Neuronal stem cell (in vitro differentiated cells): ENCODE data around the gene LIMS1.
A peak's percentile ranks its signal among the peaks of the same experiment; 100 is the strongest.
"Not testable (repeated sequence)": the region's sequence is repeated elsewhere in the genome, so short reads cannot be mapped to it uniquely, and the experiment has no call there.

Experiments used
- DNase-seq: peaks from one replicate; pipeline ENCODE4 v3.0.0-alpha.2; 2013; ENCODE audit warnings: low spot score
- H2AFZ ChIP-seq: one replicate; pipeline ENCODE4 v1.6.1; 2013; ENCODE audit warnings: mild to moderate bottlenecking, low read length, inconsistent platforms
- H2AK5ac ChIP-seq: 2 replicates; pipeline ENCODE4 v1.6.1; 2013; ENCODE audit warnings: low read depth, mild to moderate bottlenecking, inconsistent platforms, low read length, moderate library complexity, mixed read lengths
- H2BK120ac ChIP-seq: 2 replicates; pipeline ENCODE4 v1.6.1; 2013; ENCODE audit warnings: low read depth, mild to moderate bottlenecking, inconsistent platforms, low read length, moderate library complexity, mixed read lengths
- H2BK12ac ChIP-seq: one replicate; pipeline ENCODE4 v1.6.1; 2013; ENCODE audit warnings: low read length, inconsistent platforms
- H2BK15ac ChIP-seq: 2 replicates; pipeline ENCODE4 v1.6.1; 2013; ENCODE audit warnings: mild to moderate bottlenecking, low read length, inconsistent platforms, mixed read lengths
- H2BK5ac ChIP-seq: one replicate; pipeline ENCODE4 v1.6.1; 2013; ENCODE audit warnings: inconsistent platforms, mild to moderate bottlenecking, low read length, moderate library complexity
- H3K14ac ChIP-seq: one replicate; pipeline ENCODE4 v1.6.1; 2013; ENCODE audit warnings: low read length, inconsistent platforms
- H3K18ac ChIP-seq: 2 replicates; pipeline ENCODE4 v1.6.1; 2013; ENCODE audit warnings: low read length, inconsistent platforms
- H3K23ac ChIP-seq: 2 replicates; pipeline ENCODE4 v1.6.1; 2013; ENCODE audit warnings: low read depth, mild to moderate bottlenecking, mixed read lengths, low read length, inconsistent platforms; ENCODE audit not compliant: poor library complexity
- H3K27ac ChIP-seq: replicated peaks from 3 replicates; pipeline ENCODE4 v1.5.1; 2013; ENCODE audit warnings: low read length, inconsistent platforms
- H3K27me3 ChIP-seq, 3 experiments: 2 replicates each; pipeline ENCODE4 v1.6.1; 2013; ENCODE audit warnings: low read length in 3 of 3, mild to moderate bottlenecking in 2 of 3, inconsistent platforms in 1 of 3, low read depth in 1 of 3, mixed read lengths in 1 of 3, moderate library complexity in 1 of 3; ENCODE audit not compliant: control insufficient read depth in 3 of 3, insufficient read depth in 3 of 3
- H3K36me3 ChIP-seq, 2 donors: replicated peaks in 1 of 2; 2 replicates each; pipeline ENCODE4 v1.6.1; 2013; ENCODE audit warnings: low read length in 2 of 2; ENCODE audit not compliant: control insufficient read depth in 2 of 2, insufficient read depth in 2 of 2
- H3K4ac ChIP-seq: 2 replicates; pipeline ENCODE4 v1.6.1; 2013; ENCODE audit warnings: inconsistent platforms, mild to moderate bottlenecking, low read length, moderate library complexity
- H3K4me1 ChIP-seq, 2 donors: 1 replicate in 1 of 2; 2 replicates in 1 of 2; pipeline ENCODE4 v1.6.1; 2013; ENCODE audit warnings: low read length in 2 of 2, low read depth in 1 of 2; ENCODE audit not compliant: control insufficient read depth in 2 of 2, insufficient read depth in 1 of 2
- H3K4me2 ChIP-seq: one replicate; pipeline ENCODE4 v1.6.1; 2013; ENCODE audit warnings: mild to moderate bottlenecking, low read length, inconsistent platforms; ENCODE audit not compliant: insufficient read depth, poor library complexity, severe bottlenecking
- H3K4me3 ChIP-seq, 2 donors: 2 replicates each; pipeline ENCODE4 v1.5.1; 2013; ENCODE audit warnings: low read length in 2 of 2, mild to moderate bottlenecking in 2 of 2, inconsistent platforms in 1 of 2, moderate library complexity in 1 of 2
- H3K79me1 ChIP-seq: one replicate; pipeline ENCODE4 v1.6.1; 2013; ENCODE audit warnings: low read depth, mild to moderate bottlenecking, inconsistent platforms, low read length, moderate library complexity
- H3K9ac ChIP-seq: one replicate; pipeline ENCODE4 v1.6.1; 2013; ENCODE audit warnings: mild to moderate bottlenecking, low read depth, low read length, inconsistent platforms; ENCODE audit not compliant: poor library complexity
- H3K9me3 ChIP-seq, 2 donors: replicated peaks in 1 of 2; 2 replicates each; pipeline versions ENCODE3 to v1.6.1; 2013; ENCODE audit warnings: low read length in 2 of 2, mild to moderate bottlenecking in 2 of 2, inconsistent platforms in 1 of 2, low read depth in 1 of 2, mixed read lengths in 1 of 2, moderate library complexity in 1 of 2; ENCODE audit not compliant: control insufficient read depth in 2 of 2, insufficient read depth in 1 of 2
- H4K8ac ChIP-seq: one replicate; pipeline ENCODE4 v1.6.1; 2013; ENCODE audit warnings: low read depth, mild to moderate bottlenecking, inconsistent platforms, low read length, moderate library complexity
- H4K91ac ChIP-seq: one replicate; pipeline ENCODE4 v1.6.1; 2013; ENCODE audit warnings: low read length, low read depth, mild to moderate bottlenecking, inconsistent platforms; ENCODE audit not compliant: poor library complexity
- WGBS, 2 donors: extraction: QIAGEN DNeasy Blood & Tissue Kit; methylation state at CpG; one replicate each; pipeline ENCODE4 v1.1.7; 2013; ENCODE audit warnings: missing lambda C conversion rate in 2 of 2, mixed read lengths in 1 of 2; ENCODE audit not compliant: insufficient read length in 2 of 2, insufficient replicate concordance in 1 of 2; ENCODE audit errors: extremely low coverage in 2 of 2; 5-methylcytosine and 5-hydroxymethylcytosine counted together

Gene LIMS1

DNA sequence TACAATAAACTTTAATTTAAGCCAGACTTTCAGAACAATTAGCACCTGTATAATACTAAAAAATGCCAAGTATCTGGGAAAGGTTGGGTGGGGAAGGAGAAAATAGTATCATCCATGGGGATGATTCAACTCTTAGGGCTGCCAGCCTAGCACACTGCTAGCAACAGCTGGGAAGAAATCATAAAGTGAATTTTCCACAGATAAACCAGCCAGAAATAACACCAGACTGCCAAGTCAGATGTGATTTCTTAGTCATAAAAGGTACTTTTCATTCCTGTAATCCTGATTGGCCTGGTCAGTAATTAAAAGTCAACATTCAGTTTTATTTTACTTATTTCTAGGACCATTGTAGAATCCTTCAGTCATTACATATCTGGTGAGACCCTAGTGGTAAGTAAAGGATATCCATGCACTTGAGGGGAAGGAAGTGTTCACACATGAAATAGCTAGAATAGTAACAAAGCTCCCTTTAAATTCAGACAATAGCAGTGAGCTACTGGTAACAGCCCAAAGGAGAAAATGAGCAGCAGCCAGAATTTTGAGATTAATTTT is 59.4 kb downstream of the LIMS1 start:
- H2BK120ac ChIP-seq = no peak overlapping the region
- H2BK5ac ChIP-seq = no peak overlapping the region
- no peak overlapping the region for H4K8ac ChIP-seq
- H2BK12ac ChIP-seq = no peak overlapping the region
- no peak overlapping the region for H3K23ac ChIP-seq
- no peak overlapping the region for H3K9ac ChIP-seq
- no peak overlapping the region for H4K91ac ChIP-seq
- H2AK5ac ChIP-seq = no peak overlapping the region
- H3K4me2 ChIP-seq = no peak overlapping the region
- peak overlapping the region; percentile 86 for H3K27ac ChIP-seq
- H3K14ac ChIP-seq = no peak overlapping the region
- H3K18ac ChIP-seq = no peak overlapping the region
- H3K27me3 ChIP-seq = no peaks in the 10 kb centered on the region
- no peaks in the 10 kb centered on the region for H3K36me3 ChIP-seq
- H3K79me1 ChIP-seq = no peaks in the 10 kb centered on the region
- H2BK15ac ChIP-seq = no peak overlapping the region
- no peak for DNase-seq
- no peak overlapping the region for H3K4me3 ChIP-seq
- peak overlapping the region; percentile 39 for H2AFZ ChIP-seq
- H3K4me1 ChIP-seq = peaks cover 15 to 17% of the 10 kb centered on the region in 2 donors
- H3K4ac ChIP-seq = no peak overlapping the region
- no peaks in the 10 kb centered on the region for H3K9me3 ChIP-seq

DNA sequence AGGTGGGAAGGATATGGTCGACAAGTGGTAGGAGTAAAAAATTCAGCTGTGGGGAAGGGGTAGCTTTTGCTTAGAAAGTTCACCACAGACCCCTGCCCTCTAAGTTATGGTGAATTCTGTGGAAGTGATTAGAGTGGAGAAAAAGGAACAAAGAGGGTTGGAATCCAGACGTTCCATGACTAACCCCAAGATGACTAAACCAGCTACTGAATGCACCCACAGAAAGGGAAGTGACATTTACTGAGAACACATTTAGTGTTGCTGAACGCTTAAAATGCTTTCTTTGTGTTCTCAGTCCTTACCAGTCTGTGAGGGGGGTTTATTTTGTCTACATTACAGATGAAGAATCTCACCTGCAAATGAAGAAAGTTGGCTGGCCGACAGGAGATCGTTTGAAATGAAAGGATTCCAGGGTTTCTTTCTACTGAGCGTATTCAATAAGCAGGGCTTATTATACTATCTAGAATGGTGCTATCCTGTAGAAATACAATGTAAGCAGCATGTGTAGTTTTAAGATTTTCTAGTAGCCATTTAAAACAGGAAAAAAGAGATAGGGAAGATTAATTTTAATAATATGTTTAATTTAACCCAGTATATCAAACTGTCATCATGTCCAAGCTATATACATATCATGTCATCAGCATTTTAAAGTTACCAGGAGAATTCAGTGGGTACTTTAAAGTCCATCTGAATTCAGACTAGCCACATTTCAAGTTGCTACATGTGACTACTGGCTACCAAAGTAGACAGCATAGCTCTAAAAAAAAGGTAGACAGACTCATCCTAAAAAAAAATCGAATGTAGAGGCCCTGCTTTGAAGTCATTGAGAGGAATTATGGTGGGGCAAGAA is 60.1 kb downstream of the LIMS1 start:
- Histone ChIP-seq H3K9me3 (no peaks in the 10 kb centered on the region), H2BK15ac (no peak overlapping the region), H3K23ac (no peak overlapping the region), H3K9ac (no peak overlapping the region), H2BK120ac (no peak overlapping the region), H3K4me3 (no peak overlapping the region), H3K18ac (no peak overlapping the region), H2BK5ac (no peak overlapping the region), H2AFZ (peak overlapping the region; percentile 39), H3K4ac (no peak overlapping the region), H3K79me1 (no peaks in the 10 kb centered on the region), H3K4me2 (no peak overlapping the region), H4K8ac (no peak overlapping the region), H4K91ac (no peak overlapping the region), H3K27me3 (no peaks in the 10 kb centered on the region), H3K36me3 (no peaks in the 10 kb centered on the region), H2BK12ac (no peak overlapping the region), H3K4me1 (peaks cover 15 to 17% of the 10 kb centered on the region in 2 donors), H2AK5ac (no peak overlapping the region), H3K27ac (peak overlapping the region; percentile 86), H3K14ac (no peak overlapping the region)
- WGBS, 2 donors = no CpG with 5 or more reads among the region's 7 CpGs
- DNase-seq = peak; percentile 44

DNA sequence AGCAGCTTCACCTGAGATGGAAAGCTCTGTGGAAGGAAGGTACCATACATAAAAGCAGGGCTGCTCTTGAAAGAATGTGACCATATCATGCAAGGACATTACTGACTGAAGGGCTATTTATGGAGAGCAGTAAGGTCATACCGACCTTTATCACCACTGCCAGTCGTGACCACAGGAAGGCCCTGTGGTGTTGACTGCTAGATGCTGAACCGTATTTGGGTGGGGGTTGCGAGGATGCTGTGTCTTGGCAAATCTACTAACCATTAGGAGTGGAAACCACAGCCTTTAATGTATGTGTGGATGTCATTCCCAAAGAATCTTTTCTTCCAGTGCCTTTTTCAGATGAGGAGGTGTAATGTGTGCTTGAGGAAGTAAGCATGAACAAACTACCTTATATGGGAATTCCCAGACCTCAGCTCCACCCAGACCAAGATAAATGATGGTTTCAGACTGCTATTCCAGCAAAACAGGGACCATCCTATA is 60.8 kb downstream of the LIMS1 start:
- no CpG with 5 or more reads among the region's 4 CpGs for WGBS, 2 donors
- Histone ChIP-seq H4K8ac (no peak overlapping the region), H2BK5ac (no peak overlapping the region), H3K36me3 (no peaks in the 10 kb centered on the region), H3K4ac (no peak overlapping the region), H2BK12ac (no peak overlapping the region), H2AK5ac (no peak overlapping the region), H3K27me3 (no peaks in the 10 kb centered on the region), H3K4me1 (peaks cover 15 to 17% of the 10 kb centered on the region in 2 donors), H3K27ac (peak overlapping the region; percentile 72), H3K4me2 (no peak overlapping the region), H2AFZ (no peak overlapping the region), H4K91ac (no peak overlapping the region), H3K9ac (no peak overlapping the region), H2BK120ac (no peak overlapping the region), H3K14ac (no peak overlapping the region), H3K79me1 (no peaks in the 10 kb centered on the region), H3K18ac (peak overlapping the region; percentile 81), H3K9me3 (no peaks in the 10 kb centered on the region), H3K23ac (no peak overlapping the region), H3K4me3 (no peak overlapping the region), H2BK15ac (no peak overlapping the region)
- no peak for DNase-seq

DNA sequence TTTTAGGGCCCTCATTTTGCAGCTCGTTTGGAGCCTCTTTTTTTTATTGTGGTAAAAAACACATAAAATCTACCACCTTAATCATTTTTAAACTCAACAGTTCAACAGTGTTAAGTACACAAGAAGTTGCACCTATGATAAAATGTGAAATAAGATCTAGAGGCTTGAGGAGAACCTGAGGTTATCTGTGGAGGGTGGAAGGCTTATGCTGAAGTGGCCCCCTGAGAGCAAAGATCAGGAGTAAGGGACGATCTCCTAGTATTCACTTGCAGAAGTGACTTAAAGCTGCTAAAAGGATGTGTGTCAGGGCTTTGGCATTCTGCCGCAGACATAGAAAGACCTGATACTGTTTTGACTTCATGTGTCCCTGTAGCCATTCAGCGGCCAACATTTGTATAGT is 61.5 kb downstream of the LIMS1 start:
- not testable (repeated sequence) for H3K27me3 ChIP-seq, H2BK12ac ChIP-seq, H4K91ac ChIP-seq, H2BK15ac ChIP-seq, H2AK5ac ChIP-seq, H2AFZ ChIP-seq, H3K4ac ChIP-seq, H4K8ac ChIP-seq, H3K18ac ChIP-seq, H3K9ac ChIP-seq, H2BK120ac ChIP-seq, H3K79me1 ChIP-seq, H3K36me3 ChIP-seq, H3K14ac ChIP-seq, DNase-seq, H3K27ac ChIP-seq, H2BK5ac ChIP-seq, H3K23ac ChIP-seq, H3K4me3 ChIP-seq, H3K4me2 ChIP-seq, H3K9me3 ChIP-seq
- H3K4me1 ChIP-seq = peaks cover 13 to 17% of the 10 kb centered on the region in 2 donors
- no CpG with 5 or more reads among the region's 4 CpGs for whole genome bisulfite sequencing, 2 donors
